Neural cell (in vitro differentiated cells): ENCODE data around the gene VPS13D. TPM values are rescaled to one million over a fixed set of nuclear protein-coding genes. Genes with fewer than 3 reads are reported as not detected.
"Not testable (repeated sequence)": the region's sequence is repeated elsewhere in the genome, so short reads cannot be mapped to it uniquely, and the experiment has no call there.

ENCODE experiments used
- H2AFZ ChIP-seq: fragments of 200-600, 300-800 bp; sonication (generic), shearing (Covaris generic); 2 replicates; pipeline ENCODE4 v1.6.0; 2014; ENCODE audit warnings: low read depth, mild to moderate bottlenecking, antibody characterized with exemption, low read length, moderate library complexity
- H3F3A ChIP-seq: fragments of 200-600 bp; shearing (Covaris generic); 2 replicates; pipeline ENCODE4 v1.6.1; 2016; ENCODE audit warnings: mild to moderate bottlenecking, moderate library complexity, mixed read lengths, antibody characterized with exemption, low read length; ENCODE audit not compliant: insufficient read depth, poor library complexity, severe bottlenecking
- H3K27ac ChIP-seq: fragments of 200-600, 300-800 bp; sonication (generic), shearing (Covaris generic); 2 replicates; pipeline ENCODE4 v1.5.1; 2014; ENCODE audit warnings: mild to moderate bottlenecking, low read length, moderate library complexity
- H3K27me3 ChIP-seq: fragments of 300-800, 200-600 bp; sonication (generic), shearing (Covaris generic); 2 replicates; pipeline ENCODE4 v1.6.0; 2014; ENCODE audit warnings: mild to moderate bottlenecking, low read depth, low read length, moderate library complexity; ENCODE audit not compliant: insufficient read depth
- H3K36me3 ChIP-seq: fragments of 300-800, 200-600 bp; sonication (generic), shearing (Covaris generic); 2 replicates; pipeline ENCODE4 v1.5.1; 2014; ENCODE audit warnings: mild to moderate bottlenecking, antibody characterized with exemption, low read length, moderate library complexity; ENCODE audit not compliant: insufficient read depth
- H3K4me2 ChIP-seq: fragments of 300-800, 200-600 bp; sonication (generic), shearing (Covaris generic); 2 replicates; pipeline ENCODE4 v1.6.0; 2014; ENCODE audit warnings: mild to moderate bottlenecking, low read length
- H3K4me3 ChIP-seq: fragments of 300-800, 200-600 bp; sonication (generic), shearing (Covaris generic); 2 replicates; pipeline ENCODE4 v1.5.1; 2014; ENCODE audit warnings: mild to moderate bottlenecking, low read length, moderate library complexity
- H3K79me2 ChIP-seq: fragments of 200-600 bp; shearing (Covaris generic); replicated peaks from 2 replicates; pipeline ENCODE4 v1.6.0; 2014; ENCODE audit warnings: mild to moderate bottlenecking, low read length, moderate library complexity; ENCODE audit not compliant: insufficient read depth
- H3K9ac ChIP-seq: fragments of 300-800, 200-600 bp; sonication (generic), shearing (Covaris generic); 2 replicates; pipeline ENCODE4 v1.6.1; 2016; ENCODE audit warnings: mild to moderate bottlenecking, low read length, mixed read lengths
- H3K9me2 ChIP-seq: fragments of 200-600 bp; shearing (Covaris generic); 2 replicates; pipeline ENCODE4 v1.6.1; 2016; ENCODE audit warnings: mild to moderate bottlenecking, low read length, mixed read lengths; ENCODE audit not compliant: insufficient read depth
- H3K9me3 ChIP-seq: fragments of 200-600, 300-800 bp; sonication (generic), shearing (Covaris generic); 2 replicates; pipeline ENCODE4 v1.6.1; 2016; ENCODE audit warnings: mild to moderate bottlenecking, mixed run types, low read length, moderate library complexity, mixed read lengths
- H4K20me1 ChIP-seq: fragments of 200-600 bp; shearing (Covaris generic); 2 replicates; pipeline ENCODE4 v1.6.1; 2016; ENCODE audit warnings: mild to moderate bottlenecking, mixed run types; ENCODE audit not compliant: insufficient read depth
- CTCF ChIP-seq: fragments of 450-650 bp; IDR thresholded peaks from 2 replicates; pipeline ENCODE4 v1.5.1; 2014; ENCODE audit warnings: antibody characterized with exemption, mild to moderate bottlenecking, moderate library complexity; ENCODE audit not compliant: poor library complexity, severe bottlenecking
- EP300 ChIP-seq: fragments of 450-650 bp; conservative IDR thresholded peaks from 2 replicates; pipeline ENCODE4 v1.6.1; 2014; ENCODE audit warnings: antibody characterized with exemption, mild to moderate bottlenecking, moderate library complexity; ENCODE audit not compliant: poor library complexity, severe bottlenecking
- EZH2 ChIP-seq: fragments of 200-600, 300-800 bp; shearing (Covaris generic), sonication (generic); IDR thresholded peaks from 2 replicates; pipeline ENCODE4 v1.6.1; 2014; ENCODE audit warnings: antibody characterized with exemption, low read length, borderline replicate concordance, mild to moderate bottlenecking; ENCODE audit not compliant: insufficient read depth, poor library complexity, severe bottlenecking
- POLR2AphosphoS5 ChIP-seq: IDR thresholded peaks from 2 replicates; pipeline ENCODE4 v1.6.1; 2012
- RAD21 ChIP-seq: fragments of 450-650 bp; conservative IDR thresholded peaks from 2 replicates; pipeline ENCODE4 v1.6.1; 2014; ENCODE audit warnings: antibody characterized with exemption, mild to moderate bottlenecking, moderate library complexity
- REST ChIP-seq: IDR thresholded peaks from 2 replicates; pipeline ENCODE4 v1.6.1; 2012; ENCODE audit warnings: borderline replicate concordance
- SMC3 ChIP-seq: fragments of 450-650 bp; conservative IDR thresholded peaks from 2 replicates; pipeline ENCODE4 v1.6.1; 2014; ENCODE audit warnings: antibody characterized with exemption, mild to moderate bottlenecking, moderate library complexity; ENCODE audit not compliant: poor library complexity
- TAF1 ChIP-seq: IDR thresholded peaks from 2 replicates; pipeline ENCODE4 v1.6.1; 2012; ENCODE audit warnings: low read depth
- polyA plus RNA-seq: library from polyadenylated mRNA; depleted of rRNA; stranded (reverse); fragments of >200 nt; gene quantifications from 2 replicates; pipeline ENCODE4 v1.2.3, GENCODE V29; 2014

Gene VPS13D
- polyA plus RNA-seq, 1 donor from 2014 or later, result 24.5 TPM

GRCh38 chr1:12220890-12221289, 8.9 kb upstream of the VPS13D start:
- no peaks in the 10 kb centered on the region for H3K27me3 ChIP-seq
- H3K27ac ChIP-seq, result no peak overlapping the region
- no peak overlapping the region for H3K9ac ChIP-seq
- no peak overlapping the region for H2AFZ ChIP-seq
- H4K20me1 ChIP-seq, result no peaks in the 10 kb centered on the region
- H3F3A ChIP-seq, result no peaks in the 10 kb centered on the region
- TF ChIP-seq CTCF (no peak), RAD21 (no peak), SMC3 (no peak), REST (no peak)
- no peak overlapping the region for H3K4me3 ChIP-seq
- H3K4me2 ChIP-seq, result no peak overlapping the region
- no peaks in the 10 kb centered on the region for H3K9me2 ChIP-seq
- no peaks in the 10 kb centered on the region for H3K36me3 ChIP-seq
- no peaks in the 10 kb centered on the region for H3K9me3 ChIP-seq
- no peaks in the 10 kb centered on the region for H3K79me2 ChIP-seq

- not testable (repeated sequence) for H3K27ac ChIP-seq, H3K4me3 ChIP-seq, H3K9me3 ChIP-seq, H3F3A ChIP-seq, H3K79me2 ChIP-seq, H4K20me1 ChIP-seq, H3K27me3 ChIP-seq, H2AFZ ChIP-seq, H3K4me2 ChIP-seq, H3K36me3 ChIP-seq, H3K9me2 ChIP-seq, H3K9ac ChIP-seq
Measured at GRCh38 chr1:12222700-12223099, 7.1 kb upstream of the VPS13D start.

GRCh38 chr1:12224092-12224491, 5.7 kb upstream of the VPS13D start:
- not testable (repeated sequence) for H3K36me3 ChIP-seq, H3K27me3 ChIP-seq, H4K20me1 ChIP-seq, H3K4me3 ChIP-seq, H3F3A ChIP-seq, H2AFZ ChIP-seq, H3K9me2 ChIP-seq, H3K27ac ChIP-seq, H3K9ac ChIP-seq, H3K79me2 ChIP-seq, H3K4me2 ChIP-seq, H3K9me3 ChIP-seq

GRCh38 chr1:12228979-12229378, 851 bp upstream of the VPS13D start:
- no peak overlapping the region for H3K4me2 ChIP-seq
- peaks cover 19% of the 10 kb centered on the region for H3K79me2 ChIP-seq
- no peak for TF ChIP-seq POLR2AphosphoS5
- TF ChIP-seq CTCF, result no peak
- no peak for TF ChIP-seq TAF1
- TF ChIP-seq EZH2, result no peak
- no peak for TF ChIP-seq REST
- TF ChIP-seq EP300, result no peak
- no peak for TF ChIP-seq RAD21
- H3K9me2 ChIP-seq, result no peaks in the 10 kb centered on the region
- H3K27ac ChIP-seq, result no peak overlapping the region
- H3F3A ChIP-seq, result no peaks in the 10 kb centered on the region
- H4K20me1 ChIP-seq, result no peaks in the 10 kb centered on the region
- no peak overlapping the region for H3K9ac ChIP-seq
- no peak overlapping the region for H2AFZ ChIP-seq
- no peaks in the 10 kb centered on the region for H3K9me3 ChIP-seq
- no peaks in the 10 kb centered on the region for H3K36me3 ChIP-seq
- no peak overlapping the region for H3K4me3 ChIP-seq
- no peaks in the 10 kb centered on the region for H3K27me3 ChIP-seq
